Coronary artery (tissue), 2 donors: Measurements from ENCODE around the gene ZNF888.
"Not testable (repeated sequence)": the region's sequence is repeated elsewhere in the genome, so short reads cannot be mapped to it uniquely, and the experiment has no call there.

ENCODE experiments used
- DNase-seq: peaks from one replicate; pipeline ENCODE4 v3.0.0-alpha.2; 2017; ENCODE audit warnings: low spot score
- H3K27ac ChIP-seq, 2 donors: fragments of 200-600 bp; sonication (generic); one replicate each; pipeline ENCODE4 v1.5.1; 2016 to 2019
- H3K4me3 ChIP-seq: fragments of 200-600 bp; sonication (generic); 2 replicates; pipeline ENCODE4 v1.5.1; 2016; ENCODE audit warnings: mild to moderate bottlenecking, moderate library complexity
- CTCF ChIP-seq: fragments of 200-600 bp; sonication (generic); IDR thresholded peaks from one replicate; pipeline ENCODE4 v1.5.1; 2019; ENCODE audit warnings: antibody characterized with exemption

Gene ZNF888

GRCh38 chr19:52889076-52889475 is 34.2 kb downstream of the ZNF888 start:
- no peak overlapping the region for H3K4me3 ChIP-seq
- no peak overlapping the region for H3K27ac ChIP-seq
- TF ChIP-seq CTCF: no peak
- no peak for DNase-seq

- no peak for TF ChIP-seq CTCF
- DNase-seq: no peak
- no peak overlapping the region for H3K4me3 ChIP-seq
- H3K27ac ChIP-seq: no peak overlapping the region
These were observed 42.3 kb downstream of the ZNF888 start for GRCh38 chr19:52880895-52881389.

- not testable (repeated sequence) for H3K27ac ChIP-seq, DNase-seq, H3K4me3 ChIP-seq
These were observed 50.2 kb downstream of the ZNF888 start for GRCh38 chr19:52872996-52873395.

GRCh38 chr19:52871466-52871865 is 51.8 kb downstream of the ZNF888 start:
- no peak for DNase-seq
- TF ChIP-seq CTCF: no peak
- Histone ChIP-seq H3K4me3 (no peak overlapping the region), H3K27ac (no peak overlapping the region)

- H3K27ac ChIP-seq, DNase-seq, H3K4me3 ChIP-seq: not testable (repeated sequence)
These were observed 55.2 kb downstream of the ZNF888 start for GRCh38 chr19:52868031-52868430.

GRCh38 chr19:52857378-52858191 is 65.6 kb downstream of the ZNF888 start, which contains the start of gene ZNF468:
TSS of gene ZNF468 (minus strand) at chr19:52857619. CDS start at chr19:52854272, 3,347 bp downstream.
- DNase-seq: peak; percentile 80
- Histone ChIP-seq H3K27ac (peak within 1 kb of the TSS; percentile 9 to 80), H3K4me3 (peak within 1 kb of the TSS; percentile 76)

- Histone ChIP-seq H3K4me3 (peak overlapping the region; percentile 76), H3K27ac (peak overlapping the region; percentile 9 to 80)
- not testable (repeated sequence) for DNase-seq
These were observed 66.5 kb downstream of the ZNF888 start for GRCh38 chr19:52856540-52857377.
